Gastroesophageal sphincter (tissue), 4 donors: Measurements from ENCODE around the gene RAD51B. TPM values are rescaled to one million over a fixed set of nuclear protein-coding genes. Genes with fewer than 3 reads are reported as not detected.

Experiments
- ATAC-seq: fragments of 150-250 bp; one replicate; pipeline ENCODE4 v1.9.1; 2016; ENCODE audit warnings: mild to moderate bottlenecking, moderate library complexity
- H3K27ac ChIP-seq, 4 donors: fragments of 200-600 bp; sonication (generic) in 3 of 4; 1 replicate in 3 of 4; 2 replicates in 1 of 4; pipeline ENCODE4 v1.5.1; 2016 to 2019
- H3K27me3 ChIP-seq: fragments of 200-600 bp; sonication (generic); one replicate; pipeline ENCODE4 v1.5.1; 2019
- H3K36me3 ChIP-seq, 2 donors: fragments of 200-600 bp; sonication (generic); one replicate each; pipeline ENCODE4 v1.5.1; 2019; ENCODE audit warnings: control low read depth in 1 of 2
- H3K4me1 ChIP-seq, 3 donors: fragments of 200-600 bp; sonication (generic); 1 replicate in 2 of 3; 2 replicates in 1 of 3; pipeline ENCODE4 v1.5.1; 2016 to 2019; ENCODE audit warnings: control low read depth in 2 of 3
- H3K4me3 ChIP-seq, 2 donors: fragments of 200-600 bp; sonication (generic); one replicate each; pipeline ENCODE4 v1.5.1; 2019; ENCODE audit warnings: mild to moderate bottlenecking in 1 of 2, moderate library complexity in 1 of 2
- H3K9me3 ChIP-seq, 3 donors: fragments of 200-600 bp; sonication (generic); one replicate each; pipeline ENCODE4 v1.5.1; 2017 to 2019; ENCODE audit warnings: control low read depth in 2 of 3
- CTCF ChIP-seq, 4 experiments: fragments of 200-600 bp in 2 of 4; fragments of 450-650 bp in 2 of 4; sonication (generic) in 1 of 4; IDR thresholded peaks; one replicate each; pipeline ENCODE4 v1.5.1; 2017 to 2019; ENCODE audit warnings: antibody characterized with exemption in 4 of 4, mild to moderate bottlenecking in 2 of 4, moderate library complexity in 2 of 4
- EP300 ChIP-seq: sonication (generic); formaldehyde crosslinking; IDR thresholded peaks from one replicate; pipeline ENCODE4 v1.6.1; 2017; ENCODE audit warnings: antibody characterized with exemption, mild to moderate bottlenecking
- POLR2A ChIP-seq, 2 donors: fragments of 450-650 bp; IDR thresholded peaks; one replicate each; pipeline ENCODE4 v1.6.1; 2017; ENCODE audit warnings: antibody characterized with exemption in 2 of 2, mild to moderate bottlenecking in 2 of 2, moderate library complexity in 1 of 2
- POLR2AphosphoS5 ChIP-seq: sonication (generic); formaldehyde crosslinking; IDR thresholded peaks from one replicate; pipeline ENCODE4 v1.6.1; 2017; ENCODE audit warnings: antibody characterized with exemption
- WGBS, 2 donors: methylation state at CpG; one replicate each; pipeline ENCODE4 v1.1.5; 2018; ENCODE audit warnings: low coverage in 1 of 2; 5-methylcytosine and 5-hydroxymethylcytosine counted together
- total RNA-seq, 4 donors: library from RNA; depleted of rRNA; stranded (reverse); fragments of >200 nt; gene quantifications; one replicate each; pipeline ENCODE4 v1.1.0, GENCODE V29; 2016

The RAD51B gene
- total RNA-seq, 4 donors from 2014 or later: 5.1 to 7.0 (median 6.0) TPM

GRCh38 chr14:68392393-68393141 lies 573.0 kb downstream of the RAD51B start:
- TF ChIP-seq POLR2A (IDR thresholded peaks at IDR 0.05): no peak
- TF ChIP-seq EP300: no peak
- TF ChIP-seq CTCF (IDR thresholded peaks at IDR 0.05): no peak
- no peak for TF ChIP-seq POLR2AphosphoS5
- peak overlapping the region; percentile 65 to 80 (median 77) for H3K27ac ChIP-seq
- H3K9me3 ChIP-seq: no peaks in the 10 kb centered on the region
- H3K4me3 ChIP-seq: no peak overlapping the region
- ATAC-seq: peak; percentile 35
- 27 to 47% methylated on average over 5 of the region's 7 CpGs for WGBS, 2 donors
- H3K27me3 ChIP-seq: no peaks in the 10 kb centered on the region
- peaks cover 39 to 82% (median 40%) of the 10 kb centered on the region in 3 donors for H3K4me1 ChIP-seq
- H3K36me3 ChIP-seq: no peaks in the 10 kb centered on the region

GRCh38 chr14:68393259-68393658 lies 573.7 kb downstream of the RAD51B start:
- Histone ChIP-seq H3K27ac (peak overlapping the region; percentile 65 to 80 (median 77)), H3K4me3 (no peak overlapping the region), H3K27me3 (no peaks in the 10 kb centered on the region), H3K9me3 (no peaks in the 10 kb centered on the region), H3K36me3 (no peaks in the 10 kb centered on the region), H3K4me1 (peaks cover 39 to 82% (median 44%) of the 10 kb centered on the region in 3 donors)
- 56 to 74% methylated on average over 4 to 6 of the region's 7 CpGs for WGBS, 2 donors
- TF ChIP-seq EP300: no peak
- TF ChIP-seq CTCF (IDR thresholded peaks at IDR 0.05): no peak
- no peak for TF ChIP-seq POLR2A (IDR thresholded peaks at IDR 0.05)
- no peak for TF ChIP-seq POLR2AphosphoS5
- ATAC-seq: no peak

- 56 to 65% methylated on average over 2 to 5 of the region's 6 CpGs for WGBS, 2 donors
- Histone ChIP-seq H3K9me3 (no peaks in the 10 kb centered on the region), H3K36me3 (no peaks in the 10 kb centered on the region), H3K4me1 (peaks cover 39 to 88% (median 49%) of the 10 kb centered on the region in 3 donors), H3K27ac (peak overlapping the region; percentile 62 to 80 (median 77)), H3K4me3 (no peak overlapping the region), H3K27me3 (no peaks in the 10 kb centered on the region)
- ATAC-seq: no peak
- TF ChIP-seq POLR2A (IDR thresholded peaks at IDR 0.05): no peak
- TF ChIP-seq EP300: no peak
- no peak for TF ChIP-seq POLR2AphosphoS5
- no peak for TF ChIP-seq CTCF (IDR thresholded peaks at IDR 0.05)
Observed at GRCh38 chr14:68394118-68394763, 574.7 kb downstream of the RAD51B start.

- ATAC-seq: no peak
- peaks cover 39 to 91% (median 49%) of the 10 kb centered on the region in 3 donors for H3K4me1 ChIP-seq
Observed at GRCh38 chr14:68394764-68395143, 575.2 kb downstream of the RAD51B start.

More at GRCh38 chr14:68394764-68395143, 575.2 kb downstream of the RAD51B start:
- no peak overlapping the region for H3K4me3 ChIP-seq
- no peaks in the 10 kb centered on the region for H3K36me3 ChIP-seq
- TF ChIP-seq POLR2A (IDR thresholded peaks at IDR 0.05) (no peak), CTCF (IDR thresholded peaks at IDR 0.05) (no peak), EP300 (no peak), POLR2AphosphoS5 (no peak)
- peak overlapping the region; percentile 62 to 80 (median 77) for H3K27ac ChIP-seq
- 20 to 39% methylated on average over 1 to 11 of the region's 11 CpGs for WGBS, 2 donors
- no peaks in the 10 kb centered on the region for H3K9me3 ChIP-seq
- no peaks in the 10 kb centered on the region for H3K27me3 ChIP-seq
